HepG2 (cell line): ENCODE data around the gene SUPT6H. TPM values are rescaled to one million over a fixed set of nuclear protein-coding genes. Genes with fewer than 3 reads are reported as not detected.
A peak's percentile ranks its signal among the peaks of the same experiment; 100 is the strongest.

Experiments
- ATF7-NPFF ChIP-seq: sonication (generic); formaldehyde crosslinking; IDR thresholded peaks from 2 replicates; pipeline ENCODE4 v1.8.1; 2023; ENCODE audit warnings: mild to moderate bottlenecking, low read depth, missing genetic modification reagents, moderate library complexity
- ATM ChIP-seq: fragments of 450-650 bp; IDR thresholded peaks from 2 replicates; pipeline ENCODE4 v1.7.1; 2017; ENCODE audit warnings: mild to moderate bottlenecking, borderline replicate concordance
- CHD4 ChIP-seq: fragments of 200-600 bp; sonication (generic); IDR thresholded peaks from 2 replicates; pipeline ENCODE4 v1.7.0; 2017; ENCODE audit warnings: mild to moderate bottlenecking, low read length, borderline replicate concordance
- HMG20A ChIP-seq: IDR thresholded peaks from 2 replicates; pipeline ENCODE4 v1.6.1; 2016; ENCODE audit warnings: borderline replicate concordance
- KAT2B ChIP-seq: fragments of 150-350 bp; IDR thresholded peaks from 2 replicates; pipeline ENCODE4 v1.6.1; 2014; ENCODE audit warnings: low read depth, low read length, borderline replicate concordance
- MAZ ChIP-seq, 2 experiments: sonication (generic) in 1 of 2; formaldehyde crosslinking in 1 of 2; IDR thresholded peaks; 2 replicates each; pipeline versions ENCODE4 v1.5.0 to v1.6.1; 2012 to 2020; ENCODE audit warnings: low read depth in 2 of 2, mild to moderate bottlenecking in 2 of 2, borderline replicate concordance in 1 of 2, improper control_type of control experiment in 1 of 2, low read length in 1 of 2, missing genetic modification reagents in 1 of 2, moderate library complexity in 1 of 2
- NFRKB ChIP-seq: fragments of 450-650 bp; IDR thresholded peaks from 2 replicates; pipeline ENCODE4 v1.6.1; 2017
- POGZ ChIP-seq: sonication (generic); formaldehyde crosslinking; IDR thresholded peaks from 2 replicates; pipeline ENCODE4 v1.4.0; 2020; ENCODE audit warnings: mild to moderate bottlenecking, missing genetic modification reagents
- TOPORS ChIP-seq: sonication (generic); formaldehyde crosslinking; IDR thresholded peaks from 2 replicates; pipeline ENCODE4 v1.8.0; 2023; ENCODE audit warnings: mild to moderate bottlenecking, missing genetic modification reagents
- ZBTB1 ChIP-seq: sonication (generic); formaldehyde crosslinking; IDR thresholded peaks from 2 replicates; pipeline ENCODE4 v1.4.0; 2020; ENCODE audit warnings: missing genetic modification reagents, borderline replicate concordance
- ZNF235 ChIP-seq: sonication (generic); formaldehyde crosslinking; IDR thresholded peaks from 2 replicates; pipeline ENCODE4 v1.8.1; 2023; ENCODE audit warnings: mild to moderate bottlenecking, missing genetic modification reagents, borderline replicate concordance
- ZNF431 ChIP-seq: sonication (generic); formaldehyde crosslinking; IDR thresholded peaks from 2 replicates; pipeline ENCODE4 v1.9.0; 2022; ENCODE audit warnings: missing genetic modification reagents, low read depth, mild to moderate bottlenecking, borderline replicate concordance
- ZNF556 ChIP-seq: sonication (generic); formaldehyde crosslinking; IDR thresholded peaks from 2 replicates; pipeline ENCODE4 v1.4.0; 2020; ENCODE audit warnings: mild to moderate bottlenecking, missing genetic modification reagents, borderline replicate concordance
- ZNF703 ChIP-seq: sonication (generic); formaldehyde crosslinking; IDR thresholded peaks from 2 replicates; pipeline ENCODE4 v1.5.1; 2020; ENCODE audit warnings: missing genetic modification reagents, mild to moderate bottlenecking, moderate library complexity, borderline replicate concordance
- polyA plus RNA-seq, 8 experiments: library from polyadenylated mRNA; depleted of rRNA in 3 of 8; stranded (reverse) in 7 of 8; unstranded in 1 of 8; fragments of >200 nt; fragmentation: Illumina TruSeq in 4 of 8; extraction: Trizol in 4 of 8; gene quantifications; 2 replicates each; pipeline versions ENCODE4 v1.2.1 to v1.2.3, GENCODE V29; 2011 to 2016; ENCODE audit warnings: low read depth in 4 of 8, missing spikeins in 1 of 8, mixed read lengths in 1 of 8; ENCODE audit not compliant: insufficient read depth in 1 of 8
- total RNA-seq, 5 experiments: library from RNA; depleted of rRNA; stranded (reverse); fragments of >200 nt; fragmentation: Illumina TruSeq; extraction: Trizol; gene quantifications; 2 replicates each; pipeline ENCODE4 v1.2.3, GENCODE V29; 2016; ENCODE audit warnings: low read depth in 1 of 5
- TF ChIP-seq, protein P1 (sequence below): sonication (generic); formaldehyde crosslinking; IDR thresholded peaks from 2 replicates; pipeline ENCODE4 v1.5.1; 2020; ENCODE audit warnings: missing genetic modification reagents, mild to moderate bottlenecking, borderline replicate concordance
- TF ChIP-seq, protein P2 (sequence below): sonication (generic); formaldehyde crosslinking; IDR thresholded peaks from 2 replicates; pipeline ENCODE4 v1.4.0; 2020; ENCODE audit warnings: missing genetic modification reagents
- TF ChIP-seq, protein P3 (sequence below): sonication (generic); formaldehyde crosslinking; IDR thresholded peaks from 2 replicates; pipeline ENCODE4; 2020; ENCODE audit warnings: missing genetic modification reagents, mild to moderate bottlenecking, borderline replicate concordance

The SUPT6H gene
- total and polyA plus RNA-seq, 2 of the 13 experiments (the other 11 are each of a cell fraction or from before 2014, with no cell fraction given) = 32.7 to 39.9 TPM

DNA sequence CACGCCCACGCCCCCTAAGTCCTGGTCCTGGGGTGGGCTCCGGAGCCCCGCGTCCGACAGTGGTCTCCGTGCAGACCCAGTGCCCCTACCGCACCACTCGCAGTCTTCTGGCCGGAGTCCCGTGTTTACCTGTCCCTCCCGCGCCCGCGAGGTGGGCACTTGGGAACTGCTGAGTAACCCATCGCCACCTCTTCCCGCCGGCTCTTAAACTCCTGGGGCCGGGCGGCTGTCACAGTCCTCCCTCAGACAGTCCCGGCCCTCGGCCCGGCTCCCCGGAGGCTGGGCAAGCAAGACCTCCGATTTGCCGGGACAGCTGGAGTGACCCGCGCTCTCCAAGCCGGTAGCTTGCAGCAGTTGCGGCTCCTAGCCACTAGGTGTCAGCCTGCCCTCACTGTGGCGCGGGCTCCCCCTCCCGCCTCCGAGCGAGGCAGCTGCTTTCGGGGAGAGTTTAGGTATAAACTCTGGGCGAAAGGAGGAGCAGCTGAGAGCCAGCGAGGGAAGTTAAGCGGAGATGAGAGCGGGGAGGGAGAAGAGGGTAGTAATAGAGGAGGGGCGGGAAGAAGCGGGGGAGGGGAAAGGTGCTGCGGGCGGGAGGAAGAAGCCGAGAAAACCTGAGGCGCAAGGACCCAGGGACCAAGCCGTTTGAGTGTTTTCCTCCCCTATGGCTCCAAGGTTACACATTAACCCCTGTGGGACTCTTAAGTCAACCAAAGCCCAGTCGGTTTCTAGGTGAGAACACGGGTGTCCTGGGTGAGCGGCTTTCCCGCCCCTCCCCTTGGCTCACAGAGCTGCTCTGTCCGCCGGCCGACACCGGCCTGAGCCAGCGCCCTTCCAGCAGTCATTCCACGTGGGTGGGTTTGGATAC lies 64.9 kb downstream of the SUPT6H start (continued):
- TF ChIP-seq, protein P1, sequence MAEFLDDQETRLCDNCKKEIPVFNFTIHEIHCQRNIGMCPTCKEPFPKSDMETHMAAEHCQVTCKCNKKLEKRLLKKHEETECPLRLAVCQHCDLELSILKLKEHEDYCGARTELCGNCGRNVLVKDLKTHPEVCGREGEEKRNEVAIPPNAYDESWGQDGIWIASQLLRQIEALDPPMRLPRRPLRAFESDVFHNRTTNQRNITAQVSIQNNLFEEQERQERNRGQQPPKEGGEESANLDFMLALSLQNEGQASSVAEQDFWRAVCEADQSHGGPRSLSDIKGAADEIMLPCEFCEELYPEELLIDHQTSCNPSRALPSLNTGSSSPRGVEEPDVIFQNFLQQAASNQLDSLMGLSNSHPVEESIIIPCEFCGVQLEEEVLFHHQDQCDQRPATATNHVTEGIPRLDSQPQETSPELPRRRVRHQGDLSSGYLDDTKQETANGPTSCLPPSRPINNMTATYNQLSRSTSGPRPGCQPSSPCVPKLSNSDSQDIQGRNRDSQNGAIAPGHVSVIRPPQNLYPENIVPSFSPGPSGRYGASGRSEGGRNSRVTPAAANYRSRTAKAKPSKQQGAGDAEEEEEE (CRISPR knock-in tag) = 0 out of 2 replicates have a peak, but pooled peaks have one; percentile 47
- TF ChIP-seq ATM (no peak), ZNF703 (CRISPR knock-in tag) (no peak), ZNF556 (CRISPR knock-in tag) (peak; percentile 75; the same call in 1 of the 2 replicates), POGZ (CRISPR knock-in tag) (no peak; the same call in none of the 2 replicates), TOPORS (CRISPR knock-in tag) (no peak), HMG20A (CRISPR knock-in tag) (no peak), ZNF235 (CRISPR knock-in tag) (peak; percentile 75; the same call in 1 of the 2 replicates), ATF7-NPFF (CRISPR knock-in tag) (no peak; the same call in none of the 2 replicates), CHD4 (no peak), MAZ (IDR thresholded peaks at IDR 0.05; ENCODE audit: borderline replicate concordance, low read depth, low read length) (peak; percentile 84), MAZ (CRISPR knock-in tag; IDR thresholded peaks at IDR 0.05; ENCODE audit: low read depth) (peak; percentile 92), ZBTB1 (CRISPR knock-in tag) (no peak), KAT2B (no peak), ZNF431 (CRISPR knock-in tag) (no peak), NFRKB (no peak)
- TF ChIP-seq, protein P2, sequence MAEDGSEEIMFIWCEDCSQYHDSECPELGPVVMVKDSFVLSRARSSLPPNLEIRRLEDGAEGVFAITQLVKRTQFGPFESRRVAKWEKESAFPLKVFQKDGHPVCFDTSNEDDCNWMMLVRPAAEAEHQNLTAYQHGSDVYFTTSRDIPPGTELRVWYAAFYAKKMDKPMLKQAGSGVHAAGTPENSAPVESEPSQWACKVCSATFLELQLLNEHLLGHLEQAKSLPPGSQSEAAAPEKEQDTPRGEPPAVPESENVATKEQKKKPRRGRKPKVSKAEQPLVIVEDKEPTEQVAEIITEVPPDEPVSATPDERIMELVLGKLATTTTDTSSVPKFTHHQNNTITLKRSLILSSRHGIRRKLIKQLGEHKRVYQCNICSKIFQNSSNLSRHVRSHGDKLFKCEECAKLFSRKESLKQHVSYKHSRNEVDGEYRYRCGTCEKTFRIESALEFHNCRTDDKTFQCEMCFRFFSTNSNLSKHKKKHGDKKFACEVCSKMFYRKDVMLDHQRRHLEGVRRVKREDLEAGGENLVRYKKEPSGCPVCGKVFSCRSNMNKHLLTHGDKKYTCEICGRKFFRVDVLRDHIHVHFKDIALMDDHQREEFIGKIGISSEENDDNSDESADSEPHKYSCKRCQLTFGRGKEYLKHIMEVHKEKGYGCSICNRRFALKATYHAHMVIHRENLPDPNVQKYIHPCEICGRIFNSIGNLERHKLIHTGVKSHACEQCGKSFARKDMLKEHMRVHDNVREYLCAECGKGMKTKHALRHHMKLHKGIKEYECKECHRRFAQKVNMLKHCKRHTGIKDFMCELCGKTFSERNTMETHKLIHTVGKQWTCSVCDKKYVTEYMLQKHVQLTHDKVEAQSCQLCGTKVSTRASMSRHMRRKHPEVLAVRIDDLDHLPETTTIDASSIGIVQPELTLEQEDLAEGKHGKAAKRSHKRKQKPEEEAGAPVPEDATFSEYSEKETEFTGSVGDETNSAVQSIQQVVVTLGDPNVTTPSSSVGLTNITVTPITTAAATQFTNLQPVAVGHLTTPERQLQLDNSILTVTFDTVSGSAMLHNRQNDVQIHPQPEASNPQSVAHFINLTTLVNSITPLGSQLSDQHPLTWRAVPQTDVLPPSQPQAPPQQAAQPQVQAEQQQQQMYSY = no peak; the same call in 1 of the 2 replicates
- TF ChIP-seq, protein P3, sequence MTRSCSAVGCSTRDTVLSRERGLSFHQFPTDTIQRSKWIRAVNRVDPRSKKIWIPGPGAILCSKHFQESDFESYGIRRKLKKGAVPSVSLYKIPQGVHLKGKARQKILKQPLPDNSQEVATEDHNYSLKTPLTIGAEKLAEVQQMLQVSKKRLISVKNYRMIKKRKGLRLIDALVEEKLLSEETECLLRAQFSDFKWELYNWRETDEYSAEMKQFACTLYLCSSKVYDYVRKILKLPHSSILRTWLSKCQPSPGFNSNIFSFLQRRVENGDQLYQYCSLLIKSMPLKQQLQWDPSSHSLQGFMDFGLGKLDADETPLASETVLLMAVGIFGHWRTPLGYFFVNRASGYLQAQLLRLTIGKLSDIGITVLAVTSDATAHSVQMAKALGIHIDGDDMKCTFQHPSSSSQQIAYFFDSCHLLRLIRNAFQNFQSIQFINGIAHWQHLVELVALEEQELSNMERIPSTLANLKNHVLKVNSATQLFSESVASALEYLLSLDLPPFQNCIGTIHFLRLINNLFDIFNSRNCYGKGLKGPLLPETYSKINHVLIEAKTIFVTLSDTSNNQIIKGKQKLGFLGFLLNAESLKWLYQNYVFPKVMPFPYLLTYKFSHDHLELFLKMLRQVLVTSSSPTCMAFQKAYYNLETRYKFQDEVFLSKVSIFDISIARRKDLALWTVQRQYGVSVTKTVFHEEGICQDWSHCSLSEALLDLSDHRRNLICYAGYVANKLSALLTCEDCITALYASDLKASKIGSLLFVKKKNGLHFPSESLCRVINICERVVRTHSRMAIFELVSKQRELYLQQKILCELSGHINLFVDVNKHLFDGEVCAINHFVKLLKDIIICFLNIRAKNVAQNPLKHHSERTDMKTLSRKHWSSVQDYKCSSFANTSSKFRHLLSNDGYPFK (CRISPR knock-in tag) = peak; percentile 67; the same call in 1 of the 2 replicates
